ENCODE measurements around the gene MS4A7.

DNA sequence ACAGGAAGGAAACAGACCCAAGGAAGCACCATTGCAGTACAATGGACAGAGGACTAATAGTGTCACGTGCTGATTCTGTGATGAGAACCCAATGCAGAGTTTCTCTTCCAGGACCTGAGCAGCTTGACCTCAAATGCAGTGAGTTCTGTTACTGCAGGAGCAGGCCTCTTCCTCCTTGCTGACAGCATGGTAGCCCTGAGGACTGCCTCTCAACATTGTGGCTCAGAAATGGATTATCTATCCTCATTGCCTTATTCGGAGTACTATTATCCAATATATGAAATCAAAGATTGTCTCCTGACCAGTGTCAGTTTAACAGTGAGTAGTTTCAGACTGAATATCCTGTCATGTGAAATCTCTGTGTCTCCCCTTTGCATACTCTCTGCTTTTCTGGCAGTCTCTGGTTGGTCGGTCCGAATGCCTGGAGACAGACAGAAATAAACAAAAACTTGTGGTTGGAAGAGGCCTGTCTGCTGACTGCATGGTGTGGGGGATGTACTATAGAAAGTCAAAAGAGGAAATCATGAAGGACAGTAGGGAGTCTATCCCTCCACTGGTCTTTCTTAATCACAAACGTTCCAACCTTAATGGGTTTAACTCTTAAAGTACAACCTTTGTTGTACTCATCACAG, 11.1 kb downstream of the MS4A7 start:
- TF ChIP-seq, protein P1, sequence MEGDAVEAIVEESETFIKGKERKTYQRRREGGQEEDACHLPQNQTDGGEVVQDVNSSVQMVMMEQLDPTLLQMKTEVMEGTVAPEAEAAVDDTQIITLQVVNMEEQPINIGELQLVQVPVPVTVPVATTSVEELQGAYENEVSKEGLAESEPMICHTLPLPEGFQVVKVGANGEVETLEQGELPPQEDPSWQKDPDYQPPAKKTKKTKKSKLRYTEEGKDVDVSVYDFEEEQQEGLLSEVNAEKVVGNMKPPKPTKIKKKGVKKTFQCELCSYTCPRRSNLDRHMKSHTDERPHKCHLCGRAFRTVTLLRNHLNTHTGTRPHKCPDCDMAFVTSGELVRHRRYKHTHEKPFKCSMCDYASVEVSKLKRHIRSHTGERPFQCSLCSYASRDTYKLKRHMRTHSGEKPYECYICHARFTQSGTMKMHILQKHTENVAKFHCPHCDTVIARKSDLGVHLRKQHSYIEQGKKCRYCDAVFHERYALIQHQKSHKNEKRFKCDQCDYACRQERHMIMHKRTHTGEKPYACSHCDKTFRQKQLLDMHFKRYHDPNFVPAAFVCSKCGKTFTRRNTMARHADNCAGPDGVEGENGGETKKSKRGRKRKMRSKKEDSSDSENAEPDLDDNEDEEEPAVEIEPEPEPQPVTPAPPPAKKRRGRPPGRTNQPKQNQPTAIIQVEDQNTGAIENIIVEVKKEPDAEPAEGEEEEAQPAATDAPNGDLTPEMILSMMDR (IDR thresholded peaks at IDR 0.05; ENCODE audit: insufficient read depth, low read depth, low read length) = no peak
- no peak for TF ChIP-seq EZH2 (IDR thresholded peaks at IDR 0.05; ENCODE audit: insufficient read depth, low read length)
